PC-3 (cell line): ENCODE measurements around the gene MYH11. TPM values are rescaled to one million over a fixed set of nuclear protein-coding genes. Genes with fewer than 3 reads are reported as not detected.

Source experiments
- ATAC-seq: fragments of 200-7000 bp; cut with Tn5 transposase; 2 replicates; pipeline ENCODE4 v1.9.1; 2020; ENCODE audit warnings: mild to moderate bottlenecking, moderate library complexity
- BruUV-seq: library from RNA; stranded (reverse); fragments of 400-500 nt; replicated peaks from 2 replicates; lab custom pipeline; 2021; lab: Mats Ljungman, UMichigan
- CTCF ChIA-PET: fragments of 300-600 bp; sonication (Branson Sonifier 250); formaldehyde crosslinking; loops from one replicate; lab custom pipeline; 2022; ENCODE audit warnings: antibody characterized with exemption; lab: Charles Lee
- POLR2A ChIA-PET: fragments of 300-600 bp; sonication (Branson Sonifier 250); formaldehyde crosslinking; loops from one replicate; lab custom pipeline; 2022; ENCODE audit warnings: antibody characterized with exemption; ENCODE audit not compliant: unreplicated experiment; lab: Charles Lee
- DNase-seq: peaks from one replicate; pipeline ENCODE4 v3.0.0-alpha.2; 2015
- H2AFZ ChIP-seq: fragments of 300-600 bp; sonication (generic); 2 replicates; pipeline ENCODE4 v1.6.0; 2016; ENCODE audit warnings: antibody characterized with exemption, low read length
- H3F3A ChIP-seq: fragments of 300-600 bp; sonication (generic); one replicate; pipeline ENCODE4 v1.6.0; 2017; ENCODE audit warnings: antibody characterized with exemption, low read length, control low read depth, mild to moderate bottlenecking; ENCODE audit not compliant: unreplicated experiment
- H3K27ac ChIP-seq: fragments of 300-600 bp; sonication (generic); 2 replicates; pipeline ENCODE4 v1.5.1; 2016; ENCODE audit warnings: mild to moderate bottlenecking, low read length
- H3K27me3 ChIP-seq: fragments of 300-600 bp; sonication (generic); 2 replicates; pipeline ENCODE4 v1.6.1; 2016; ENCODE audit warnings: low read length, mixed read lengths
- H3K36me3 ChIP-seq: fragments of 300-600 bp; sonication (generic); 2 replicates; pipeline ENCODE4 v1.6.1; 2016; ENCODE audit warnings: low read depth, mixed run types, low read length, mixed read lengths
- H3K4me1 ChIP-seq: fragments of 300-600 bp; sonication (generic); 2 replicates; pipeline ENCODE4 v1.5.1; 2016; ENCODE audit warnings: low read length; ENCODE audit not compliant: insufficient read depth
- H3K4me2 ChIP-seq: fragments of 300-600 bp; sonication (generic); 2 replicates; pipeline ENCODE4 v1.6.0; 2016; ENCODE audit warnings: low read length
- H3K4me3 ChIP-seq: fragments of 300-600 bp; sonication (generic); 2 replicates; pipeline ENCODE4 v1.5.1; 2016; ENCODE audit warnings: mild to moderate bottlenecking, low read length, mixed read lengths
- H3K79me2 ChIP-seq: fragments of 300-600 bp; sonication (generic); 2 replicates; pipeline ENCODE4 v1.6.1; 2017; ENCODE audit warnings: low read length, mixed read lengths
- H3K9ac ChIP-seq: fragments of 300-600 bp; sonication (generic); 2 replicates; pipeline ENCODE4 v1.6.0; 2016; ENCODE audit warnings: mild to moderate bottlenecking, low read length
- H3K9me2 ChIP-seq: fragments of 300-600 bp; sonication (generic); replicated peaks from 2 replicates; pipeline ENCODE4 v1.6.1; 2016; ENCODE audit warnings: mixed run types, low read length, mixed read lengths
- H3K9me3 ChIP-seq: fragments of 300-600 bp; sonication (generic); 2 replicates; pipeline ENCODE4 v1.6.1; 2016; ENCODE audit warnings: low read length, mixed read lengths
- H4K20me1 ChIP-seq: fragments of 300-600 bp; sonication (generic); 2 replicates; pipeline ENCODE4 v1.6.1; 2016; ENCODE audit warnings: low read length, mixed read lengths
- EZH2 ChIP-seq: fragments of 300-600 bp; sonication (generic); IDR thresholded peaks from one replicate; pipeline ENCODE4 v1.6.1; 2017; ENCODE audit warnings: antibody characterized with exemption, mild to moderate bottlenecking, low read length; ENCODE audit not compliant: unreplicated experiment
- EZH2phosphoT487 ChIP-seq: fragments of 300-600 bp; sonication (generic); IDR thresholded peaks from 2 replicates; pipeline ENCODE4 v1.6.1; 2018; ENCODE audit warnings: mild to moderate bottlenecking, antibody characterized with exemption, low read length, borderline replicate concordance
- intact Hi-C: fragments of 100-400 bp; cut with micrococcal nuclease; formaldehyde crosslinking; loops from 2 replicates; pipeline ENCODE4 v1.9.0; 2023
- total RNA-seq: library from RNA; depleted of rRNA; stranded (reverse); fragments of >200 nt; gene quantifications from 2 replicates; pipeline ENCODE4 v1.2.3, GENCODE V29; 2014
- TF ChIP-seq, protein P1 (sequence below): fragments of 300-600 bp; sonication (generic); conservative IDR thresholded peaks from 2 replicates; pipeline ENCODE4 v1.5.1; 2017; ENCODE audit warnings: antibody characterized with exemption, low read depth, mild to moderate bottlenecking, low read length

Gene MYH11
- total RNA-seq, 1 experiment from 2014 or later: not detected

DNA sequence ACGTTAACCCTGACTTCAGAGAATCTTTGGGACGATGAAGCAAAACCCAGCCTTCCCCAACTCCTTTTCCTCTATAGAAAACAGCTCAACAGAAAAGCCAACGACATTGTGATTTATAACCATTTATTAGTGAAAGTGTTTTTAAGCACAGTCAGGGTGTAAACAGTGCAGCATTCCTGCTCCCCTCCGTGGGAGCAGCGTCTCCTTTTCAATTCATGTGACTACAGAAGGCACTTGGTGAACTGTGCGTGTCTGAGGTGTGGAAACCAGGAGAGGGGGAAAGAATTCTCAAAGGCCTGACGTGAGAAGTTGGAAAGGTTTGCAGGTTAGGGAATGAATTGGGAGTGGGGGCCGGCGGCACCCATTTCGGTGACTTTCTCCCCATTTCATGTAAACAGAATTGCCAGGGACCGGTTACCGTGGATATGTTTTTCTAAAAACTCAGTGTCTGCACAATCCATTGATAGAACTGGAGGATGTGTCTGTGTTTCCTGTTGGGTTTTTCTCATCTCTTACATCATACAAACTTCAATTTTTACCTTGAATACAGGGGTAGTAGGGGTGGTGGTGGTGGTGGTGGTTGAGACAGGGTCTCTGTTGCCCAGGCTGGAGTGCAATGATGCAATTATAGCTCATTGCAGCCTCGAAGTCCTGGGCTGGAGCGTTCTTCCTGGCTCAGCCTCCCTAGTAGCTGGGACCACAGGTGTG lies 153.6 kb downstream of the MYH11 start:
- H3K4me2 ChIP-seq: no peak overlapping the region
- intact Hi-C loops: no loop called here
- peaks cover 6% of the 10 kb centered on the region; the same call in 1 of the 2 replicates for H3K36me3 ChIP-seq
- no peak overlapping the region for H3K27ac ChIP-seq
- no peak for ATAC-seq
- no peaks in the 10 kb centered on the region for H3F3A ChIP-seq
- no peaks in the 10 kb centered on the region for H3K27me3 ChIP-seq
- H2AFZ ChIP-seq: no peak overlapping the region
- no peak for DNase-seq
- H3K4me3 ChIP-seq: no peak overlapping the region
- no peak overlapping the region for H3K9ac ChIP-seq
- POLR2A ChIA-PET: no interaction called here
- BruUV-seq: no TSS peak
- TF ChIP-seq, protein P1, sequence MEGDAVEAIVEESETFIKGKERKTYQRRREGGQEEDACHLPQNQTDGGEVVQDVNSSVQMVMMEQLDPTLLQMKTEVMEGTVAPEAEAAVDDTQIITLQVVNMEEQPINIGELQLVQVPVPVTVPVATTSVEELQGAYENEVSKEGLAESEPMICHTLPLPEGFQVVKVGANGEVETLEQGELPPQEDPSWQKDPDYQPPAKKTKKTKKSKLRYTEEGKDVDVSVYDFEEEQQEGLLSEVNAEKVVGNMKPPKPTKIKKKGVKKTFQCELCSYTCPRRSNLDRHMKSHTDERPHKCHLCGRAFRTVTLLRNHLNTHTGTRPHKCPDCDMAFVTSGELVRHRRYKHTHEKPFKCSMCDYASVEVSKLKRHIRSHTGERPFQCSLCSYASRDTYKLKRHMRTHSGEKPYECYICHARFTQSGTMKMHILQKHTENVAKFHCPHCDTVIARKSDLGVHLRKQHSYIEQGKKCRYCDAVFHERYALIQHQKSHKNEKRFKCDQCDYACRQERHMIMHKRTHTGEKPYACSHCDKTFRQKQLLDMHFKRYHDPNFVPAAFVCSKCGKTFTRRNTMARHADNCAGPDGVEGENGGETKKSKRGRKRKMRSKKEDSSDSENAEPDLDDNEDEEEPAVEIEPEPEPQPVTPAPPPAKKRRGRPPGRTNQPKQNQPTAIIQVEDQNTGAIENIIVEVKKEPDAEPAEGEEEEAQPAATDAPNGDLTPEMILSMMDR: no peak
- no peak for TF ChIP-seq EZH2phosphoT487
- TF ChIP-seq EZH2: no peak
- CTCF ChIA-PET: no interaction called here
- no peaks in the 10 kb centered on the region for H3K79me2 ChIP-seq
- H3K9me3 ChIP-seq: no peaks in the 10 kb centered on the region
- H4K20me1 ChIP-seq: no peaks in the 10 kb centered on the region
- no peaks in the 10 kb centered on the region for H3K4me1 ChIP-seq
- H3K9me2 ChIP-seq: no peaks in the 10 kb centered on the region

DNA sequence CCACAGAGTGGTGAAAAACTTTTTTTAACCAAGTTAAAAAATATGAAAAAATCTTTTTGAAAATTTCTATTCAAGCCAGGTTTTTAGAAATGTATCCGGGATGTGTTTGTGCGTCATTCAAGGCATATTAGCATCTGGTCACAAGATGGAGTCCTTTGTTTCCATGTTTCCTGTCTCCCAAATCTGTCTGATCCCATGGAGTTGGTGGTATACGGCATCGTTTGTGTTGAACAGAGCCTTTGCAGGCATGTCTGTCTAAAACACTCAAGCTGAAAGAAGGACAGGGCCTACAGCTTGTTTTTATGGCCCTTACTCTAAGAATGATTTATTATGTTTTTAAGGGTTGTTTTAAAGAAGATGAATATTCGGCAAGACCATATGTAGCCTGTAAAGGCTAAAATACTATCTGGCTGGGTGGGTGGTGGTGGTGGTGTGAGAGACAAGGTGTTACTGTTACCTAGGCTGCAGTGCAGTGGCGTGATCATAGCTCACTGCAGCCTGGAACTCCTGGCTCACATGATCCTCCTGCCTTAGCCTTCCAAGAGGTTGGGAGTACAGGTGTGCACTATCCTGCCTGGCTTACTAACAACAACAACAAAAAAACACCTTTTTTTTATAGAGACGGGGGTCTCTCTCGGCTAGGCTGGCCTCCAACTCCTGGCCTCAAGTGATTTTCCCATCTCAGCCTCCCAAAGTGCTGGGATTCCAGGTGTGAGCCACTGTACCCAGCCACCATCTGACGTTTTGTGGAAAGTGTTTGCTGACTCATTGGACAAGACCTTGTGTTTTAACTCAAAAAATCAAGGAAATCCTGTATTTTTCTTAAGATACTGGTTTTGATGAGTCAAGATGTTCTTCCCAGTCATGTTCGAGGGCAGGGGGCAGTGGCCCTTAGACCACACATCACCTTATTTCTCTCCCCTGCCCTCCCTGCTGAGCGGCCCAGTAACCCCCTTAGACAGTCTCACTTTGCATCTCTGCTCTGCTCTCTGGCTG lies 154.6 kb downstream of the MYH11 start:
- Histone ChIP-seq H3K27ac (no peak overlapping the region), H4K20me1 (no peaks in the 10 kb centered on the region)
- intact Hi-C loops: no loop called here

More for the DNA sequence above, 154.6 kb downstream of the MYH11 start:
- Histone ChIP-seq H2AFZ (no peak overlapping the region), H3K79me2 (no peaks in the 10 kb centered on the region), H3K4me1 (no peaks in the 10 kb centered on the region), H3K9me2 (no peaks in the 10 kb centered on the region), H3K4me2 (no peak overlapping the region), H3K36me3 (peaks cover 6% of the 10 kb centered on the region; the same call in 1 of the 2 replicates), H3K27me3 (no peaks in the 10 kb centered on the region), H3F3A (no peaks in the 10 kb centered on the region), H3K9me3 (no peaks in the 10 kb centered on the region), H3K4me3 (no peak overlapping the region), H3K9ac (no peak overlapping the region)
- TF ChIP-seq, protein P1: no peak
- no peak for TF ChIP-seq EZH2phosphoT487
- no peak for TF ChIP-seq EZH2
- ChIA-PET CTCF (no interaction called here), POLR2A (no interaction called here)
- ATAC-seq (no peak), DNase-seq (no peak)
- no TSS peak for BruUV-seq
